ENCODE measurements around the gene SMPD3. TPM values are rescaled to one million over a fixed set of nuclear protein-coding genes. Genes with fewer than 3 reads are reported as not detected.
A peak's percentile ranks its signal among the peaks of the same experiment; 100 is the strongest.

SMPD3 gene
- total and polyA plus RNA-seq, 9 of the 15 experiments (the other 6 are each of a cell fraction or from before 2014, with no cell fraction given) = 0.03 to 1.2 (median 0.18) TPM

DNA sequence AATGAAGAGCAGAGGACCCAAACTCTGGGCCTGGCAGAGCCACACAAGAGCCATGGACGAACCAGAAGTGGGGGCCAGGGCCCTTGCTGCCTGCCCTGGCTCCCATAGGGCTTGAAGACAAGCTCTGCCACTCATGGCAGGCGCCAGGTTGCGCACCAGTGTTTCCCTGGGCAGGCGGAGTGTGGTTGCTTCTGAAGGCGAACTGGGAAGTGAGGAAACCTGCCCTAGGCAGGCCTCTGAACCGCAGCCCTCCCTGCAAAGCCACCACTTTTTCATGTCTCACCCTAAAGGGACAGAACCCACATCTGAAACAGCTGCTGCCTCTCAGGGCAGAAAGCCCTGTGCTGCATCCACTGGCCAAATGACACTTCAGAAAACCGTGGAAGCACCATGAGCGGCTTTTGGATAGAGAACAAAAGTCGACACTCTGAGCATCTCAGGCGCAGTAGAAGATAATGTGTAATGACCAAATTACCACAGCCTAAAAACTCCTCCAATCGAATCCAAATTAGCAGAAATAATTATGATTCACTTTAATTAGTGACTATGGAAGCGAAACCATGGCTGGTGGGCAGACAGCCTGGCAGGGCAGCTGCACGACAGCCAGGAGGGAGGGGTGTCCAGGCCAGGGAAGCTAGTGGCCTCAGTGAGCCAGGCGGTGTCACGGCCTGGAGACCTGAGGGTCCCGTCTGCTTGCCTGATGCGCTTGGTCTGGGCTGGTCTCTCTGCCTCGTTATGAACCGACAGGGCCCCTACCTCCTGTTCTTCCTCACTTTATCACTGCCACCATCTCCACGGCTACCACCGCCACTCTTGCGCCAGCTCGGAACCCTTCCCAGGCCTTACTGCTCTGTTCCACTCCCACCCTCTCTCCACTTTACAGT is 78.4 kb downstream of the SMPD3 start:
- no peak for TF ChIP-seq ZNF57 (CRISPR knock-in tag; IDR thresholded peaks at IDR 0.05)
- TF ChIP-seq POLR2A (conservative IDR thresholded peaks at IDR 0.05) = no peak
- H3K4me1 ChIP-seq (replicated peaks in 1 of 2; ENCODE audit: control insufficient read depth in 2 of 2, insufficient read depth in 2 of 2, low read length in 2 of 2) = peaks cover 0 to 43% of the 10 kb centered on the region in 2 experiments; a peak in 2 of 5 replicates

DNA sequence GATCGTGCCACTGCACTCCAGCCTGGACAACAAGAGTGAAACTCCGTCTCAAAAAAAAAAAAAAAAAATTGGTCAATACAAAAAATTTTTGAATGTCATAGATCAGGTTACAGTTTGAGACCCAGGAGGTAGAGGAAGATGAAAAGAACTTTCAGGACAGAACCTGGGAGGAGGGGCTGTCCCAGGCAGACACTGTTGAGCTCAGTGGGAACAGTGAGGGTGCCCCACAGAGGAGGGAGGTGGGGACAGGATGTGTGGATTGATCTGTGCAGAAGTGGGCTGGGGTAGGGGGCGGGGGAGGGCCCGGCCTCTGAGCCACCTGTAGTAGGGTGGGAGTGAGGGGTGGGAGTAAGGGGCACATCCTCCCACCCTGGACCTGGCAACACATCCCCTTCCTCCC is 79.1 kb downstream of the SMPD3 start:
- H3K9me1 ChIP-seq (ENCODE audit: control insufficient read depth, insufficient read depth, low read length) = no peaks in the 10 kb centered on the region
- peaks cover 4 to 48% of the 10 kb centered on the region in 2 experiments; a peak in 3 of 5 replicates for H3K4me1 ChIP-seq (replicated peaks in 1 of 2; ENCODE audit: control insufficient read depth in 2 of 2, insufficient read depth in 2 of 2, low read length in 2 of 2)
- H2AFZ ChIP-seq (ENCODE audit: low read depth, low read length) = no peak overlapping the region
- peaks cover 37 to 61% of the 10 kb centered on the region in 2 experiments; a peak in 4 of 5 replicates for H3K27me3 ChIP-seq (ENCODE audit: control insufficient read depth in 2 of 2, insufficient read depth in 2 of 2, low read length in 2 of 2)
- H3K4me2 ChIP-seq (ENCODE audit: insufficient read depth, low read length) = no peak overlapping the region
- no peak overlapping the region for H3K4me3 ChIP-seq
- CTCF ChIA-PET (ENCODE audit: low intra/inter-chr PET ratio) = no interaction called here
- no TSS peak for BruUV-seq (replicated peaks)
- no peaks in the 10 kb centered on the region for H3K36me3 ChIP-seq (ENCODE audit: control insufficient read depth, insufficient read depth, low read length)
- H3K9me3 ChIP-seq (replicated peaks; ENCODE audit: control insufficient read depth, insufficient read depth, low read depth, low read length) = no peaks in the 10 kb centered on the region
- in situ Hi-C loops (cut with MboI) (no loop called here), intact Hi-C loops (cut with micrococcal nuclease) (no loop called here)
- H3K27ac ChIP-seq (ENCODE audit: extremely low read depth, low read depth, low read length) = no peak overlapping the region
- POLR2A ChIA-PET = interaction anchor here (0.6 kb wide), 2 partner anchors 89 to 112 kb away, joined by 3 read pairs; no protein-coding TSS in a partner anchor
- no peak for DNase-seq (ENCODE audit: extremely low read depth in 1 of 4, low spot score in 3 of 4)
- TF ChIP-seq SP1 (CRISPR knock-in tag; IDR thresholded peaks at IDR 0.05) = no peak
- no peak for TF ChIP-seq RUNX1 (IDR thresholded peaks at IDR 0.05; ENCODE audit: low read depth)
- no peak for TF ChIP-seq ZNF12 (CRISPR knock-in tag; IDR thresholded peaks at IDR 0.05)
- TF ChIP-seq SREBF1 (IDR thresholded peaks at IDR 0.05; ENCODE audit: borderline replicate concordance, low read depth, low read length) = no peak
- no peak for TF ChIP-seq NONO (IDR thresholded peaks at IDR 0.05; ENCODE audit: low read depth in 2 of 2, low read length in 1 of 2)
- FAIRE-seq = no peak
- no peak overlapping the region for H3K9ac ChIP-seq (ENCODE audit: insufficient read depth in 1 of 2, low read depth in 2 of 2, low read length in 2 of 2)
- H3K79me2 ChIP-seq (ENCODE audit: control insufficient read depth, insufficient read depth, low read length) = no peaks in the 10 kb centered on the region
- no peak for ATAC-seq
- H4K20me1 ChIP-seq (replicated peaks; ENCODE audit: control insufficient read depth, insufficient read depth, low read length) = peaks cover 15% of the 10 kb centered on the region
- WGBS (ENCODE audit: insufficient coverage, low coverage, missing lambda C conversion rate) = 18% methylated on average over 2 of the region's 4 CpGs

More for the DNA sequence above, 78.4 kb downstream of the SMPD3 start:
- H3K9ac ChIP-seq (ENCODE audit: insufficient read depth in 1 of 2, low read depth in 2 of 2, low read length in 2 of 2) = peak overlapping the region in 1 of 2 experiments; percentile 26; a peak in 1 of 4 replicates
- no peaks in the 10 kb centered on the region for H3K9me3 ChIP-seq (replicated peaks; ENCODE audit: control insufficient read depth, insufficient read depth, low read depth, low read length)
- H4K20me1 ChIP-seq (replicated peaks; ENCODE audit: control insufficient read depth, insufficient read depth, low read length) = peaks cover 12% of the 10 kb centered on the region
- FAIRE-seq (no peak), DNase-seq (ENCODE audit: extremely low read depth in 1 of 4, low spot score in 3 of 4) (no peak), ATAC-seq (no peak)
- in situ Hi-C loops (cut with MboI) = no loop called here
- 32% methylated on average over 23 of the region's 23 CpGs for WGBS (ENCODE audit: insufficient coverage, low coverage, missing lambda C conversion rate)
- no peaks in the 10 kb centered on the region for H3K79me2 ChIP-seq (ENCODE audit: control insufficient read depth, insufficient read depth, low read length)
- intact Hi-C loops (cut with micrococcal nuclease) = no loop called here
- H3K9me1 ChIP-seq (ENCODE audit: control insufficient read depth, insufficient read depth, low read length) = no peaks in the 10 kb centered on the region
- H3K36me3 ChIP-seq (ENCODE audit: control insufficient read depth, insufficient read depth, low read length) = no peaks in the 10 kb centered on the region
- BruUV-seq (replicated peaks) = no TSS peak
- no peak overlapping the region for H3K27ac ChIP-seq (ENCODE audit: extremely low read depth, low read depth, low read length)
- ChIA-PET POLR2A (interaction anchor here (0.6 to 1.2 kb wide), 2 partner anchors 14 to 90 kb away, joined by 3 to 4 read pairs; no protein-coding TSS in a partner anchor), CTCF (ENCODE audit: low intra/inter-chr PET ratio) (no interaction called here)
- no peak overlapping the region for H2AFZ ChIP-seq (ENCODE audit: low read depth, low read length)
- H3K4me2 ChIP-seq (ENCODE audit: insufficient read depth, low read length) = no peak overlapping the region
- H3K4me3 ChIP-seq = no peak overlapping the region
- H3K27me3 ChIP-seq (ENCODE audit: control insufficient read depth in 2 of 2, insufficient read depth in 2 of 2, low read length in 2 of 2) = peaks cover 38 to 63% of the 10 kb centered on the region in 2 experiments; a peak in 4 of 5 replicates
